Testis (tissue), 3 donors: ENCODE measurements around the gene LRP1B. TPM values are rescaled to one million over a fixed set of nuclear protein-coding genes. Genes with fewer than 3 reads are reported as not detected.

Experiments used
- DNase-seq: peaks from one replicate; pipeline ENCODE4 v3.0.0-alpha.2; 2019
- H3K27ac ChIP-seq, 2 donors: fragments of 200-600 bp; sonication (generic); one replicate each; pipeline ENCODE4 v1.5.1; 2019
- H3K27me3 ChIP-seq: fragments of 200-600 bp; sonication (generic); one replicate; pipeline ENCODE4 v1.5.1; 2019
- H3K36me3 ChIP-seq: fragments of 200-600 bp; sonication (generic); one replicate; pipeline ENCODE4 v1.5.1; 2017; ENCODE audit warnings: low read depth; ENCODE audit errors: missing control alignments
- H3K4me1 ChIP-seq: fragments of 200-600 bp; sonication (generic); one replicate; pipeline ENCODE4 v1.5.1; 2019
- H3K4me3 ChIP-seq, 2 donors: fragments of 200-600 bp; sonication (generic); one replicate each; pipeline ENCODE4 v1.5.1; 2017 to 2019
- H3K9me3 ChIP-seq: fragments of 200-600 bp; sonication (generic); one replicate; pipeline ENCODE4 v1.5.1; 2017
- POLR2A ChIP-seq: fragments of 450-650 bp; IDR thresholded peaks from one replicate; pipeline ENCODE4 v1.6.1; 2017; ENCODE audit warnings: antibody characterized with exemption, mild to moderate bottlenecking, moderate library complexity
- WGBS, 2 donors: methylation state at CpG; one replicate each; pipeline ENCODE4 v1.1.5; 2018; 5-methylcytosine and 5-hydroxymethylcytosine counted together
- intact Hi-C: fragments of 100-400 bp; cut with DNase I; formaldehyde crosslinking; loops from one replicate; pipeline ENCODE4 v1.15.1; 2023; ENCODE audit warnings: low total_unique reads
- polyA plus RNA-seq: library from polyadenylated mRNA; stranded (reverse); fragments of 350-450 nt; fragmentation: Illumina TruSeq; extraction: RNeasy Lipid Tissue Mini Kit (QIAGEN cat#74804); gene quantifications from one replicate; pipeline ENCODE4 v1.2.3, GENCODE V29; 2014; ENCODE audit warnings: low read depth, low replicate concordance; ENCODE audit not compliant: insufficient read depth
- total RNA-seq, 2 donors: library from RNA; depleted of rRNA; stranded (reverse); fragments of >200 nt; gene quantifications; one replicate each; pipeline ENCODE4 v1.2.3, GENCODE V29; 2016
- TF ChIP-seq, protein P1 (sequence below), 3 experiments: fragments of 450-650 bp in 2 of 3; fragments of 200-600 bp in 1 of 3; sonication (generic) in 1 of 3; IDR thresholded peaks; one replicate each; pipeline ENCODE4 v1.5.1; 2016 to 2019; ENCODE audit warnings: antibody characterized with exemption in 3 of 3, mild to moderate bottlenecking in 2 of 3, moderate library complexity in 1 of 3

LRP1B gene
- total and polyA plus RNA-seq, 3 donors from 2014 or later: 0.79 to 1.9 (median 0.84) TPM

DNA sequence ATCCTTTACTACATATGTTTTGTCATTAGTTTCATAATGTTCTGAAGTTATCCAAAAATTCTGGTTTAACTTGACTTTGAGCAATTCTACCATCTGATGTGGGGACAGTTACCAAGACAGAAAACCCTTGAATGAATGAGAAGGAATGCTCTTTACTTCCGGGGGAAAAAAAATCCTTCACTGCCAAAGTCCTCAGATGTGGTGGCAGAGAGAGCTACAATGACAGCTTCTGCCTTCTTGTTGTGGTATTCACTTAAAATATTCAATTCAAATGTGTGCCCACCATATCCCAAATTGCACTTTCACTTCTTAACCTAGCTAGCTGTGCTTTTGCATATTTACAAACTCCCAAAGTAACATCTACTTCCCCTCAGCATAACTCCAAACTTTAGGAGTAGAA, 1818.9 kb downstream of the LRP1B start:
- WGBS, 2 donors: 0% methylated on average over 1 of the region's 1 CpG
- no peak overlapping the region for H3K27ac ChIP-seq
- TF ChIP-seq POLR2A: no peak
- TF ChIP-seq, protein P1, sequence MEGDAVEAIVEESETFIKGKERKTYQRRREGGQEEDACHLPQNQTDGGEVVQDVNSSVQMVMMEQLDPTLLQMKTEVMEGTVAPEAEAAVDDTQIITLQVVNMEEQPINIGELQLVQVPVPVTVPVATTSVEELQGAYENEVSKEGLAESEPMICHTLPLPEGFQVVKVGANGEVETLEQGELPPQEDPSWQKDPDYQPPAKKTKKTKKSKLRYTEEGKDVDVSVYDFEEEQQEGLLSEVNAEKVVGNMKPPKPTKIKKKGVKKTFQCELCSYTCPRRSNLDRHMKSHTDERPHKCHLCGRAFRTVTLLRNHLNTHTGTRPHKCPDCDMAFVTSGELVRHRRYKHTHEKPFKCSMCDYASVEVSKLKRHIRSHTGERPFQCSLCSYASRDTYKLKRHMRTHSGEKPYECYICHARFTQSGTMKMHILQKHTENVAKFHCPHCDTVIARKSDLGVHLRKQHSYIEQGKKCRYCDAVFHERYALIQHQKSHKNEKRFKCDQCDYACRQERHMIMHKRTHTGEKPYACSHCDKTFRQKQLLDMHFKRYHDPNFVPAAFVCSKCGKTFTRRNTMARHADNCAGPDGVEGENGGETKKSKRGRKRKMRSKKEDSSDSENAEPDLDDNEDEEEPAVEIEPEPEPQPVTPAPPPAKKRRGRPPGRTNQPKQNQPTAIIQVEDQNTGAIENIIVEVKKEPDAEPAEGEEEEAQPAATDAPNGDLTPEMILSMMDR (IDR thresholded peaks at IDR 0.05): no peak
- intact Hi-C loops: no loop called here
- no peaks in the 10 kb centered on the region for H3K9me3 ChIP-seq
- no peak overlapping the region for H3K4me3 ChIP-seq
- no peaks in the 10 kb centered on the region for H3K4me1 ChIP-seq
- DNase-seq: no peak
- no peaks in the 10 kb centered on the region for H3K36me3 ChIP-seq
- H3K27me3 ChIP-seq: no peaks in the 10 kb centered on the region

DNA sequence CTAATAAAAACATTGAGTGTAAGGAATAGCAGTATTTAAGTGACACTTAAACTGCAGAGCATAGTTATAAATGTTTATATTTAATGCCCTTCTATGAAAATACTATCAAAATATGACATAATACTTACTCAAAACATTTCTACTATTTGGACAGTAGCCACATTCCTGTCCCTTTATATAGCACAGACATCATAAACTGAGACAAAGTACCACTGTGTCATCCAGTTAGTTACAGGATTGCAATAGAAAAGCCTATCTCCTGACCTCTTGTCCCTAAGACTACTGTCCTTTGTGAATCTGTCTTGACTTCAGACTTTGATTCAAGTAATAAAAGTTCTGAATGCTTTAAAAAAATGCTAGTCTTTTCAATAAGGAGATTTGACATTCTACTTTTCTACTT, 1822.1 kb downstream of the LRP1B start:
- no peak overlapping the region for H3K4me3 ChIP-seq
- no peaks in the 10 kb centered on the region for H3K27me3 ChIP-seq
- H3K36me3 ChIP-seq: no peaks in the 10 kb centered on the region
- no peak for TF ChIP-seq POLR2A
- TF ChIP-seq, protein P1 (IDR thresholded peaks at IDR 0.05): no peak
- DNase-seq: no peak
- H3K27ac ChIP-seq: no peak overlapping the region
- intact Hi-C loops: no loop called here
- H3K9me3 ChIP-seq: no peaks in the 10 kb centered on the region
- no peaks in the 10 kb centered on the region for H3K4me1 ChIP-seq

DNA sequence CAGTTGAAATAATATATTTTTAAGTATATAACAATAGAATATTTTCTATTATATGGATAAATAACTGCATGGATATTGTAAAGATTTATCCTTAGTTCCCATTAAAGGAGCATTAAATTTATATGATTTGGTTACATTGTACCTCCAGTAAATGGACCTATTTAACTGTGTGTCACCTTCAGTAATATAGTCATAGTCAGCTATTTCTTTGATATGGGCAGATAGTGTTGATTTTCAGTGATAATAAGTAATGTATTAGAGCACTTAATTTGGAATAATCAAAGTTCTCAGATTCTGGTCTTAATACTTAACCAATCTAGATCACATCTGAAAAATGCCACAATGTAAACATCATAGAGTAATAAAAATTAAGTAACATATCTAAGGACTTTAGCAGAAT, 1823.3 kb downstream of the LRP1B start:
- Histone ChIP-seq H3K4me3 (no peak overlapping the region), H3K36me3 (no peaks in the 10 kb centered on the region), H3K27ac (no peak overlapping the region), H3K9me3 (no peaks in the 10 kb centered on the region), H3K4me1 (no peaks in the 10 kb centered on the region), H3K27me3 (no peaks in the 10 kb centered on the region)
- DNase-seq: no peak
- TF ChIP-seq, protein P1 (IDR thresholded peaks at IDR 0.05): no peak
- no peak for TF ChIP-seq POLR2A
- intact Hi-C loops: no loop called here

DNA sequence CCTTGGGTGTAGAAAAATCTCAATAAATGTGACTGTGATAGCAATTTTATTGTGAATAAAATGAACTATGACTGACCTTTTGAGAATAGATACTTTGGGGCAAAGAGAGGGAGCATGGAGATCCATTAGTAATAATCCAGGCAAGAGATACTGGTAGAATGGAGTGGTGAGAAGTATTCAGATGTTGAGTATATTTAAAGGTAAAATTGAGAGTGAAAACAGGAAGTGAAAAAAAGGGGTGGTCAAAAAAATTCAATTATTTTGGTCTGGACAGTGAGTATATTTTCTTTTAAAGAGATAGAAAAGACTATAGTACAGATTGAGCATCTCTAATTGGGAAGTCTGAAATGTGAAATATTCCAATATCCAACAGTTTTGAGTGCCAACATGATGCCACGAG, 1835.0 kb downstream of the LRP1B start:
- DNase-seq: no peak
- H3K9me3 ChIP-seq: no peaks in the 10 kb centered on the region
- H3K36me3 ChIP-seq: no peaks in the 10 kb centered on the region
- no peak overlapping the region for H3K27ac ChIP-seq
- no peak overlapping the region for H3K4me3 ChIP-seq
- no peaks in the 10 kb centered on the region for H3K4me1 ChIP-seq
- no peaks in the 10 kb centered on the region for H3K27me3 ChIP-seq
- intact Hi-C loops: no loop called here
- 93 to 96% methylated on average over 1 of the region's 1 CpG for WGBS, 2 donors
- TF ChIP-seq POLR2A: no peak
- TF ChIP-seq, protein P1 (IDR thresholded peaks at IDR 0.05): no peak

DNA sequence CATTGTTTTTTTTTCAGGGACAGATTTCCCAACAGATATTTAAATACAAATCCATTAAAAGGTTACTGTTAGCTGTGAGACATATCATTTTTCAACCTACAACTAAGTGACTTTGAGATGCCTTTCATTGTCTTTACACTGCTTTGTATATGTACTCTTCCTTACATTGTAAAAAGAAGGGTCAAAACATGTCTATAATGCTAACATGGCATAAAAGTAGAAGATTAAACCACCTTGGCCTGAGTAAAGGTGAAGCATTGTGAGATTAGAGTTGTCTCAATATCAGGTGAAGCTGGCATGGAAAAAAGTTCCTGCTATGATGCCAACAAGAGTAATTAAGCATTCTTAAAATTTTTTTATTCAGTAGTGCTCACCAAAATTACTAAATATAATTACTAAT, 1842.1 kb downstream of the LRP1B start:
- H3K27ac ChIP-seq: no peak overlapping the region
- no peak overlapping the region for H3K4me3 ChIP-seq
- H3K9me3 ChIP-seq: no peaks in the 10 kb centered on the region
- intact Hi-C loops: no loop called here
- no peak for TF ChIP-seq POLR2A
- TF ChIP-seq, protein P1 (IDR thresholded peaks at IDR 0.05): no peak
- H3K36me3 ChIP-seq: no peaks in the 10 kb centered on the region
- no peaks in the 10 kb centered on the region for H3K4me1 ChIP-seq
- DNase-seq: no peak
- no peaks in the 10 kb centered on the region for H3K27me3 ChIP-seq
